H4 (cell line): ENCODE measurements around the gene TADA3. TPM values are rescaled to one million over a fixed set of nuclear protein-coding genes. Genes with fewer than 3 reads are reported as not detected.

ENCODE experiments used
- total RNA-seq: library from RNA; depleted of rRNA; stranded (reverse); fragments of >200 nt; shearing (Covaris generic); gene quantifications from 2 replicates; pipeline ENCODE4 v1.2.3, GENCODE V29; 2014; rRNA removed

Gene TADA3
- total RNA-seq, 1 experiment from 2014 or later: 81.5 TPM

Other genes starting within 250 kb of the TADA3 start
- 0.02 TPM in 1 of 2 replicates, not detected in the other for gene LHFPL4, start 238.7 kb downstream of the TADA3 start, total RNA-seq
- 20.2 and 24.4 TPM in 2 replicates for gene MTMR14, start 143.0 kb downstream of the TADA3 start, total RNA-seq
- gene CPNE9, start 88.6 kb downstream of the TADA3 start, total RNA-seq: 0.31 TPM in 1 of 2 replicates, not detected in the other
- gene BRPF1, start 60.7 kb downstream of the TADA3 start, total RNA-seq: 10.1 and 10.6 TPM in 2 replicates
- gene OGG1, start 42.5 kb downstream of the TADA3 start, total RNA-seq: 12.9 and 13.0 TPM in 2 replicates
- 4.9 and 16.6 TPM in 2 replicates for gene CAMK1, start 22.5 kb downstream of the TADA3 start, total RNA-seq
- 227 and 296 TPM in 2 replicates for gene ARPC4, start 609 bp upstream of the TADA3 start, total RNA-seq
- 4.4 and 5.4 TPM in 2 replicates for gene TTLL3, start 17.8 kb upstream of the TADA3 start, total RNA-seq
- 33.7 and 44.5 TPM in 2 replicates for gene RPUSD3, start 51.5 kb upstream of the TADA3 start, total RNA-seq
- not detected in 2 replicates for gene CIDEC, start 87.8 kb upstream of the TADA3 start, total RNA-seq
- gene JAGN1, start 98.1 kb upstream of the TADA3 start, total RNA-seq: 35.7 and 46.1 TPM in 2 replicates
- not detected in 2 replicates for gene IL17RE, start 110.4 kb upstream of the TADA3 start, total RNA-seq
- 23.0 and 32.4 TPM in 2 replicates for gene IL17RC, start 124.6 kb upstream of the TADA3 start, total RNA-seq
- 7.4 and 8.7 TPM in 2 replicates for gene CRELD1, start 141.4 kb upstream of the TADA3 start, total RNA-seq
- gene PRRT3, start 159.9 kb upstream of the TADA3 start, total RNA-seq: 3.0 and 3.4 TPM in 2 replicates
- 87.1 and 117 TPM in 2 replicates for gene EMC3, start 194.4 kb upstream of the TADA3 start, total RNA-seq
- gene FANCD2, start 234.0 kb upstream of the TADA3 start, total RNA-seq: 28.4 and 29.6 TPM in 2 replicates